ENCODE results near the gene TP53AIP1.

DNA sequence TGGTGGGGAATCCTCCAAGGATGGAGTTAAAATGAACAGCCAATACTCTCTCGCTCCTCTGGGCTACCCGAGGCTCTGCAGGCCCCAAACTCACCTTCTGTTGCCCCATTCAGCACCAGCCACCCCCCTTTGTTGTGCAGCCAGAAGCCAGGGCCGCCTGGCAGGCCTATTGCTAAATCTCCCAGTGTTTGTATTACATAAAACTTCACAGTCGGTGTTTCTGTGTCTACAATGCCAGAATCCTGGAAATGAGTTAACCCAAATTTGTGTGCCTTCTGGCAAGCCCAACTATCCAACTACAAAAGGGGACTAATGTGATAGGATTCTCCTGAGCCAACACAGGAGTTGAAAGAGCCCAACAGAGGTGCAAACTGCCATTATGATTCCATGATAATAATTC is 42.2 kb downstream of the TP53AIP1 start:
- TF ChIP-seq, protein P1, sequence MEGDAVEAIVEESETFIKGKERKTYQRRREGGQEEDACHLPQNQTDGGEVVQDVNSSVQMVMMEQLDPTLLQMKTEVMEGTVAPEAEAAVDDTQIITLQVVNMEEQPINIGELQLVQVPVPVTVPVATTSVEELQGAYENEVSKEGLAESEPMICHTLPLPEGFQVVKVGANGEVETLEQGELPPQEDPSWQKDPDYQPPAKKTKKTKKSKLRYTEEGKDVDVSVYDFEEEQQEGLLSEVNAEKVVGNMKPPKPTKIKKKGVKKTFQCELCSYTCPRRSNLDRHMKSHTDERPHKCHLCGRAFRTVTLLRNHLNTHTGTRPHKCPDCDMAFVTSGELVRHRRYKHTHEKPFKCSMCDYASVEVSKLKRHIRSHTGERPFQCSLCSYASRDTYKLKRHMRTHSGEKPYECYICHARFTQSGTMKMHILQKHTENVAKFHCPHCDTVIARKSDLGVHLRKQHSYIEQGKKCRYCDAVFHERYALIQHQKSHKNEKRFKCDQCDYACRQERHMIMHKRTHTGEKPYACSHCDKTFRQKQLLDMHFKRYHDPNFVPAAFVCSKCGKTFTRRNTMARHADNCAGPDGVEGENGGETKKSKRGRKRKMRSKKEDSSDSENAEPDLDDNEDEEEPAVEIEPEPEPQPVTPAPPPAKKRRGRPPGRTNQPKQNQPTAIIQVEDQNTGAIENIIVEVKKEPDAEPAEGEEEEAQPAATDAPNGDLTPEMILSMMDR (IDR thresholded peaks at IDR 0.05), result no peak
- no peak for TF ChIP-seq POLR2A (IDR thresholded peaks at IDR 0.05)
